DLD1 (cell line): ENCODE measurements around the gene FASN.

ENCODE experiments used
- in situ Hi-C: cut with HindIII; loops from 2 replicates; pipeline ENCODE4 v1.10.0; 2017; ENCODE audit warnings: low sequenced_read_pairs

FASN gene

DNA sequence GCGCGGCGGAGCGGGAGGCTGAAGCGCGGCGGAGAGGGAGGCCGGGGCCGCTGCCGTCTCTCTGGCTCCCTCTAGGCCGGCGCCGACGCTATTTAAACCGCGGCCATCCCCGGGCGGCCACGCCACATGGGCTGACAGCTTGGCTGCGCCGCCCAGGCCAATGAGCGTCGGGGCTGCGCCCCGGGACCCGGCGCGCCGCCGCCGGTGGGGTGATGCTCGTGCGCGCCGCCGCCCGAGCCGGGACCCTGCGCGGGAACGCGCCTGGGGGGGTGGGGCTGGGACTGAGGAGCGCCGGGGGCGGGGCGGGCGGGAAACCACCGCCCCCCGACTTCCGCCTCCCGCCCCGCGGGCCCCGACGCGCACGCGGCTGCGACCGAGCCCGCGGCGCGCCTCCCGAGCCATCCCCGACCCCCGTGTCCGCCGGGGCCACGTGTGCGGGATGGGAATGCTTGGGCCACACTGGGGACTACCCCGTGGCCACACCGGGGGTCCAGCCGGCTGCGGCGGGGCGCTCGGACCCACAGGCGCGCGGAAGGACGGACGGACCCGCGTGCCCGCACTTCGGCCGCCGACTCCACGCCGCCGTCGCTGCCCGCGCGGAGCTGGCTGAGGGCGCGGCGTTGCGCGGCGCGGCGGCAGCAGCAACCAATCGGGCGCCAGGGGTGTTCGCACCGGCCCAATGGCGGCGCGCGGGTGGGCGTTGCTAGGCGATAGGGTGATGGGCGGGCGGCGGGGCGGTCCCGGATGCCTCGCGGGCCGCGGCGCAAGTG is at the start of gene FASN:
TSS of gene FASN (minus strand) at position 68 of the 770 bp plus-strand sequence. CDS start 1,791 bp downstream, outside the sequence.
- in situ Hi-C loops, result no loop called here

DNA sequence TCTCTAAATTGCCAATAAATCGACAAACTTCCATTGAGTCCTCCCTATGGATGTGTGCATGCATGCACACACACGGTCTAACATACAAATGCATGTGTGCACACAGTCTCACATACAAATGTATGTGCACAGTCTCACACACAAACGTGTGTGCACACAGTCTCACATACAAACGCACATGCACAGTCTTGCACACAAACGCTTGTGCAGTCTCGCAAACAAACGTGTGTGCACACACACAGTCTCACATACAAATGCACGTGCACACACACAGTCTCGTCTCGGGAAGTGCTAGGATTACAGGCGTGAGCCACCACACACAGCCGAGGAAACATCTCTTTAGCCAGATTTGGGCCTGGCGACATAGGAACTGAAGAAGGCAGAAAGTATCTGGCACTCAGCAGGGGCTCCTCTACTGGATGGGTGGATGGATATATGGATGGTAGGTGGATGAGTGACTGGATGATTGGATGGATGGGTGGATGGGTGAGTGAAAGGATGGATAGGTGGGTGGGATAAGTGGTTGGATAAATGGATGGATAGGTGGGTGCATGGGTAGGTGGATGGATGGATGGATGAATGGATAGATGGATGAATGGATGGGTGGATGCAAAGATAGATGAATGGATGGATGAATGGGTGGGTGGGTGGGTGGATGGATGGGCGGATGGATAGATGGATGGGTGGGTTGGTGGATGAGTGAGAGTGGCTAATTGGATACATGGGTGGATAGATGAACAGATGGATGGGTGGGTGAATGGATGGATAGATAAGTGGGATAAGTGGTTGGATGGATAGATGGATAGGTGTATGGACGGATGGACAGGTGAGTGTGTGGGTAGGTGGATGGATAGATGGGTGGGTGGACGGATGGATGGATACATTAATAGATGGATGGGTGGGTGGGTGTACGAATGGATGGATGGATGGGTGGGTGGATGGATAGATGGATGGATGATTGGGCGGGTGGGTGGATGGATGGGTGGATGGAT is 48.9 kb upstream of the FASN start:
- in situ Hi-C loops, result loop anchor here (25.0 kb wide), 1 partner anchor 390 kb away; no protein-coding TSS in a partner anchor

GRCh38 chr17:82145550-82146155 is 47.6 kb upstream of the FASN start:
- in situ Hi-C loops, result loop anchor here (25.0 kb wide), 1 partner anchor 392 kb away; no protein-coding TSS in a partner anchor

GRCh38 chr17:82143333-82143732 is 45.3 kb upstream of the FASN start:
- in situ Hi-C loops, result loop anchor here (25.0 kb wide), 1 partner anchor 394 kb away; no protein-coding TSS in a partner anchor

DNA sequence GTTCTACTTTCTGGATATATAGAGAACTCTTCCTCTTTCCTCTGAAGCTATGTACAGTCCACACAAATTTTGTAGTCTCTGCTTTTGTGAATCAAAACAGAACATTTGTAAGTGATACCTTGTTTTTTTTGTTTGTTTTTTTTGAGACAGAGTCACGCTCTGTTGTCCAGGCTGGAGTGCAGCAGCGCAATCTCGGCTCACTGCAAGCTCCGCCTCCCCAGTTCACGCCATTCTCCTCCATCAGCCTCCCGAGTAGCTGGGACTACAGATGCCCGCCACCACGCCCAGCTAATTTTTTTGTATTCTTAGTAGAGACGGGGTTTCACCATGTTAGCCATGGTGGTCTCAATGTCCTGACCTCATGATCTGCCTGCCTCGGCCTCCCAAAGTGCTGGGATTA is 41.9 kb upstream of the FASN start:
- in situ Hi-C loops, result loop anchor here (25.0 kb wide), 1 partner anchor 397 kb away; no protein-coding TSS in a partner anchor

DNA sequence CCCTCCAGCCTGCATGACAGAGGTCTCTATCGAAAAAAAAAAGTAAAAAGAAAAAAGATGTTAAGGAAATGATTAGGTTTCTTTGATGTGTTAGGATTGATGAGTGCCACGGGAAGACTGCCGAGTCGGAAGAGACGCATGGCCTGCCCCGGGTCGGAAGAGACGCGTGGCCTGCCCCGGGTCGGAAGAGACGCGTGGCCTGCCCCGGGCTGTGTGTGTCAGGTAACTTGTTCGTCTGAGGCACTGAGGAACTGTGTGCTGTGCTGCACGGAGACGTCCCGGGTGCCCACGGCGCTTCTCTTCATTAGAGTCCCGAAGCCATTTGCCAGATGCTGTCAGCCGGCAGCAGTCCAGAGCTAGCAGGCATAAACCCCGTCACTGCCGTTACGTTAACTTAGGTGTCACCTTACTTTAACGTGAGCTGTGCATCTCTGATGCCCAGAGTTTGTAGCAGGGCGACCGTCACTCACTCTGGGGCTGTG is 40.5 kb upstream of the FASN start:
- in situ Hi-C loops, result loop anchor here (25.0 kb wide), 1 partner anchor 399 kb away; no protein-coding TSS in a partner anchor

DNA sequence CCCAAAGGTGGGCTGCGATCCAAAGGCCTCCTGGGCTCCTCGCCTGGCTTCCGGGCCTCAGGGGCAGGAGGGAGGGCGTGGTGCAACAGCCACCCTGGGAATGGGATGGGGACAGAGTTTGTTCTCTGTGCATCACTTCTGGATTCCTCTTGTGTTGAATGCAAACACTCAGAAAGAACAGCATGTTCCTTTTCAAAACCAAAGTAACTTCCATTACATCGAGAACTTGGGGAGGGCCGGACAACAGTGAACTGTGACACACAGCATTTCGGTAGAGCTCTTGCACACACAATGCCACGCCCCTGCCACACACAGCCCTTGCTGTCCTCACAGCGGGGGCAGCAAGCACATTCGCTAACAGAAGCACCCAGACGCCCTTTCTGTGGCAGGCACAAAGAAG is 36.1 kb upstream of the FASN start:
- in situ Hi-C loops, result loop anchor here (25.0 kb wide), 1 partner anchor 403 kb away; no protein-coding TSS in a partner anchor

DNA sequence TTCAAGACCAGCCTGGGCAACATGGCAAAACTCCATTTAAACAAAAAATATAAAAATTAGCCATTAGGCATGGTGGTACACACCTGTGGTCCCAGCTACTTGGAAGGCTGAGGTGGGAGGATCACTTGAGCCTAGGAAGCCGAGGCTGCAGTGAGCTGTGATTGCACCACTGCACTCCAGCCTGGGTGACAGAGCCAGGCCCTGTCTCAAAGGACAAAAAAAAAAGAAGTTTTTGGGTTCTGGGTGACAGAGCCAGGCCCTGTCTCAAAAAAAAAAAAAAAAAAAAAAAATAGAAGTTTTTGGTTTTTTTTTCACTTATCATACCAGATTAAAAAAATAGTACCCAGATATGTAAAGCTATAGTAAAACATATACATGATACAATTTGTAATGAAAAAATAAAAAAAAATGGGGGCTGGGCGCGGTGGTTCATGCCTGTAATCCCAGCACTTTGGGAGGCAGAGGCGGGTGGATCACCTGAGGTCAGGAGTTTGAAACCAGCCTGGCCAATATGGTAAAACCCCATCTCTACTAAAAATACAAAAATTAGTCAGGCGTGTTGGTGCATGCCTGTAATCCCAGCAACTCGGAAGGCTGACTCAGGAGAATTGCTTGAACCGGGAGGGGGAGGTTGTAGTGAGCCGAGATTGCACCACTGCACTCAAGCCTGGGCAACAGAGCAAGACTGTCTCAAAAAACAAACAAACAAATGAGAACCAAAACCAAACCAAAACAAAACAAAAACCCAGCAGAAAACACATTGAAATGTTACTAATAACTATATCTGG is 35.3 kb upstream of the FASN start:
- in situ Hi-C loops, result loop anchor here (25.0 kb wide), 1 partner anchor 404 kb away; no protein-coding TSS in a partner anchor

GRCh38 chr17:82129095-82129494 is 31.1 kb upstream of the FASN start:
- in situ Hi-C loops, result loop anchor here (25.0 kb wide), 1 partner anchor 408 kb away; no protein-coding TSS in a partner anchor

- in situ Hi-C loops, result loop anchor here (25.0 kb wide), 1 partner anchor 409 kb away; no protein-coding TSS in a partner anchor
These were observed 30.3 kb upstream of the FASN start for GRCh38 chr17:82128287-82128686.

DNA sequence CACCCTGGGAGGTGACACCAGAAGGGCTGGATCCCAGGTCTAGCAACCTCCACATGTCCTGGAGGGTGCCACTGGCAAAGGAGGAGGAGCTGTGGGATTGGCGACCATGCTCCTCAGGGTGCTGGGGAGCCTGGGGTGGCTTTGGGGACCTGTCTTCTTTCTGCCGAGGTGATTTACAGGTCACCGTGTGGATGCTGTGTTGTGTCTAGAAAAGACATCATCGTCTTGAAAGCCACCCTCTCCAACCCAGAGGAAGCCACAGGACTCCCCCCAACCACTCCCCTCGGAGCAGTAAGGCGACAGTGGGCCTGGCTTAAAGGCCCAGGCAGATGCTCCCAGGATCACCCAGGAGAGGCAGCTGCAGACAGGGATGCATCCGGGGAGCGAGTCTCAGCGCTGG is 29.7 kb upstream of the FASN start:
- in situ Hi-C loops, result loop anchor here (25.0 kb wide), 1 partner anchor 410 kb away; no protein-coding TSS in a partner anchor

GRCh38 chr17:82127315-82127595 is 29.2 kb upstream of the FASN start:
- in situ Hi-C loops, result loop anchor here (25.0 kb wide), 1 partner anchor 410 kb away; no protein-coding TSS in a partner anchor

DNA sequence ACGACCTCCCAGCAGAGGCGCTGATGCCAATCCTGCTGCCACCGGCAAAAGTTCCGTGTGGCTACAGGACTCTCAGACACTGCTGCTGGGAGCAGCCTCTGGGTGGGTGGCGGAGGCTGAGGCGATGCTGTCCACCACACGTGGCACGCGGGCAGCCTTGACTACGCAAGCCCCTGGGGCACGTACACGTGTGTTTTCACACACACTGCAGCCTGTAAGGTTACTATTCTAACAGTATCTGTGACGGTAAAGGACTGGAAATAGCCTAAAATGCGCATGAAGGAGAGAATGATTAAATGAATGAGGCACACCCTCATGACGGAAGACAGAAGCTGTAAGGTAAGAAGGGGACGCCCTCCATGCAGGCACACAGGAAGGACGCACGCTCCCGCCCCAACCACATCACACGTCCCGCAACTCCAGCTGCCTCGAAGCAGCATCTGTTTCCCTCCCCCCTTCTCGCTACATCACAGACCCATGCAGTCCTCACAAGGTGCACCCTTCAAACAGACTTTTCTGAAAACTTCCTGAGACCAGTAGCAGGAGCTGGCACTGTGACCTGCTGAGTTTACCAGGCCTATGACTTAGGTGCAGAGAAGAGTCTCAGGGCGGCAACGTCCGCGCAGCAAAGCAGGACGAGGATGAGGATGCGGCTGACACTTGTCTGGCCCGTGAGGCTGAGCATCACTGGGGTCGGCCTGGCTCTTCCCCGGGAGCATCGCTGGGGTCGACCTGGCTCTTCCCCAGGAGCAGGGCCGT is 28.7 kb upstream of the FASN start:
- in situ Hi-C loops, result loop anchor here (25.0 kb wide), 1 partner anchor 411 kb away; no protein-coding TSS in a partner anchor

- in situ Hi-C loops, result no loop called here
These were observed 26.1 kb upstream of the FASN start for GRCh38 chr17:82124101-82124500.

DNA sequence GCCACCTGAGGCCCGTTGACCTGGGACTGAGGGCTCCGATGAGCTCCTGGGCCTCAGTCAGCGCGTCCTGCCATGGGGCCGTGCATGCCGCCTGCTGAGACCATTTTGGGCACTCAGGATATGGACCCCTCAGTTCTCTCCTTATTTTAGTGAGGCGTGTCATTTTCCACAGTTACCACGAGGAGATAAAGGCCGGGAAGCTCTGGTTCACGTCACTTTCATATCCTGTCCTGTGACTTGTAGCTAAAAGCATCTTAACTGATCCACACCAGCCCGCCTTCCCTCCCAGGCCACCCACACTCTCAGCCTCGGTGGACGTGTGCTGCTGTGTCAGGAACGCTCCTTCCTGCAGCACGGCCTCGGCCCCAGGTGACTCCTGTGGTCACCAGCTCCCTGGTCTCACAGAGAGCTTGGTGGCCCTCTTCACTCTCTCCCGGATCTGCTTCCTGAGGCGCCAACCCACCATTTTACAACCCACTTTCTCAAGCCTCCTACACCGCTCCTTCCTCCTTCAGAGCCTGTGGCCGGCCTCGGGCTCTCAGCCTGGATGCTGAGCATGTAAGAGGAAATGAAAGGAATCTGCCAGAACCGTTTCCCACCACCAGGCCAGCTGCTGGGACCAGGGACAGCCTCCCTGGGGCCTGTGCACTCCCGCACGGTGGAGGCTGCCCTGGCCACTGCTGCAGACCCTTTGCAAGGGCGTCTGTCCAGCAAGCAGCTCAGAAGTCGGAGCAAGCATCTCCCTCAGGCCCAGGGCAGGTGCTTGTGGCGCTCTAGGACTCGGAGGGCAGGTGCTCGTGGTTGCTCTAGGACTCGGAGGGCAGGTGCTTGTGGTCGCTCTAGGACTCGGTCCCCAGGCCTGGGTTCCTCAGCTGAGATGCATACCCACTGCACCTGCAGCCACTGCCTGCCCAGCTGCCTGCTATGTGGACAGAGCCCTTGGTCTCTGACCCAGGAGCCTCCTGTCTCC is 23.9 kb upstream of the FASN start:
- in situ Hi-C loops, result no loop called here

DNA sequence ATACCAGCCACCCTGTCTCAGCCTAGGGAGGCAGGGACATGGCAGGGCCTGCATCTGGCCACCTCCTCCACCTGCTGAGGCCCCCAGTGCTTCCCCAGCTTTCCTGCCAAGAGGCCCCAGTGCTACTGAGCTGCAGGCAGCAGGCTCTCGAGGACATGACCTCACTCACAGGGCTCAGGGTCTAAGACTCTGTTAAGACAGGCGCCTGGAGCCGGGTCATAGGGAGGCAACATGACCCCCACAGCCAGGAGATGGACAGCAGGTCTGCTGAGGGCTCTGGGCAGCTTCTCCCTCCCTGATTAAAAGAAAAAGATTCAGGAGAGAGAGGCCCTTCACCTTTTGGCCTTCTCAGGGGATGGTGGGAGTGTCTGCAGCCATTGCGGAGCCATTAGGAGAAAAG is 23.2 kb upstream of the FASN start:
- in situ Hi-C loops, result no loop called here

GRCh38 chr17:82120148-82120547 is 22.1 kb upstream of the FASN start:
- in situ Hi-C loops, result no loop called here
